22Rv1 (cell line): ENCODE measurements around the gene OR6V1.

Experiments used
- ZFX ChIP-seq: fragments of 450-650 bp; IDR thresholded peaks from 2 replicates; pipeline ENCODE4 v1.6.1; 2017; ENCODE audit warnings: antibody characterized with exemption, borderline replicate concordance
- TF ChIP-seq, protein P1 (sequence below): fragments of 450-650 bp; IDR thresholded peaks from 2 replicates; pipeline ENCODE4 v1.5.1; 2017; ENCODE audit warnings: mild to moderate bottlenecking

DNA sequence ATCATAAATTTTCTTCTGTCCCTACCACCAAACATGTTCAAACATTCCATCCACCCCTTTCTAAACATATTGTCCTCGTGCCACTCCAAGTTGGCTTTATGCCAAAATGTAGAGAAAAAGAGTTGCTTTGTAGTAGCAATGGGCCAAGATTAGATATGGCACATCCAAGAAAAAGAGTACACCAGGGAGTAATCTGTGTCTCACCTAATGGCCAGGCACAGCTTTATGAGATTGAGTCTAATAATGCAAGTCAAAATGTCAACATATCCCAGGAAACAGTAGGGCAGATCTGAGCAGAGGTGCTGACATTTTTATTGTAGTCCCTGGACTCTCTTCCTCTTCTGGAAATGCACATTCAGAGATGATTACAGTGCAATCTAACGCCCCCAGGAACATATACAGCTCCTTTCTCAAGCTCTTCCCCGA, 5.7 kb upstream of the OR6V1 start:
- TF ChIP-seq, protein P1, sequence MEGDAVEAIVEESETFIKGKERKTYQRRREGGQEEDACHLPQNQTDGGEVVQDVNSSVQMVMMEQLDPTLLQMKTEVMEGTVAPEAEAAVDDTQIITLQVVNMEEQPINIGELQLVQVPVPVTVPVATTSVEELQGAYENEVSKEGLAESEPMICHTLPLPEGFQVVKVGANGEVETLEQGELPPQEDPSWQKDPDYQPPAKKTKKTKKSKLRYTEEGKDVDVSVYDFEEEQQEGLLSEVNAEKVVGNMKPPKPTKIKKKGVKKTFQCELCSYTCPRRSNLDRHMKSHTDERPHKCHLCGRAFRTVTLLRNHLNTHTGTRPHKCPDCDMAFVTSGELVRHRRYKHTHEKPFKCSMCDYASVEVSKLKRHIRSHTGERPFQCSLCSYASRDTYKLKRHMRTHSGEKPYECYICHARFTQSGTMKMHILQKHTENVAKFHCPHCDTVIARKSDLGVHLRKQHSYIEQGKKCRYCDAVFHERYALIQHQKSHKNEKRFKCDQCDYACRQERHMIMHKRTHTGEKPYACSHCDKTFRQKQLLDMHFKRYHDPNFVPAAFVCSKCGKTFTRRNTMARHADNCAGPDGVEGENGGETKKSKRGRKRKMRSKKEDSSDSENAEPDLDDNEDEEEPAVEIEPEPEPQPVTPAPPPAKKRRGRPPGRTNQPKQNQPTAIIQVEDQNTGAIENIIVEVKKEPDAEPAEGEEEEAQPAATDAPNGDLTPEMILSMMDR, result no peak
- no peak for TF ChIP-seq ZFX
